K562 (cell line): ENCODE results near the gene SERF2. TPM values are rescaled to one million over a fixed set of nuclear protein-coding genes. Genes with fewer than 3 reads are reported as not detected.

Experiments used
- CC2D1A ChIP-seq: fragments of 450-650 bp; IDR thresholded peaks from 2 replicates; pipeline ENCODE4 v1.6.1; 2017; ENCODE audit warnings: mild to moderate bottlenecking
- EP300 ChIP-seq: IDR thresholded peaks from 2 replicates; pipeline ENCODE4 v1.6.1; 2012; ENCODE audit warnings: low read length, improper control_type of control experiment
- FOS ChIP-seq: IDR thresholded peaks from 3 replicates; pipeline ENCODE4 v1.6.1; 2011; ENCODE audit not compliant: insufficient read length; ENCODE audit errors: extremely low read depth
- GABPB2 ChIP-seq: fragments of 250-450 bp; sonication (Bioruptor Pico); conservative IDR thresholded peaks from 2 replicates; pipeline ENCODE4 v1.5.1; 2021; ENCODE audit warnings: mild to moderate bottlenecking
- HEY1 ChIP-seq: fragments of 250-450 bp; sonication (Bioruptor Pico); IDR thresholded peaks from 2 replicates; pipeline ENCODE4 v1.5.0; 2020; ENCODE audit warnings: mild to moderate bottlenecking, moderate library complexity, borderline replicate concordance
- HNRNPLL ChIP-seq: fragments of 200-400 bp; formaldehyde crosslinking; IDR thresholded peaks from 2 replicates; pipeline ENCODE4 v1.6.1; 2017; ENCODE audit warnings: low read length, low read depth, mild to moderate bottlenecking; ENCODE audit not compliant: poor library complexity, severe bottlenecking
- HSF4 ChIP-seq: fragments of 250-450 bp; sonication (Bioruptor Pico); IDR thresholded peaks from 2 replicates; pipeline ENCODE4 v2.1.2; 2022; ENCODE audit warnings: mild to moderate bottlenecking, moderate library complexity, borderline replicate concordance
- KAT2B ChIP-seq: IDR thresholded peaks from one replicate; pipeline ENCODE4 v1.6.1; 2012; ENCODE audit warnings: low read depth, mild to moderate bottlenecking, control low read depth, inconsistent platforms, low read length, moderate library complexity
- MAFF ChIP-seq: IDR thresholded peaks from 2 replicates; pipeline ENCODE4 v1.6.1; 2012; ENCODE audit warnings: low read length, improper control_type of control experiment
- MBD1 ChIP-seq: fragments of 250-450 bp; sonication (Bioruptor Pico); IDR thresholded peaks from 2 replicates; pipeline ENCODE4 v1.8.0; 2022; ENCODE audit warnings: inconsistent platforms
- OTX1 ChIP-seq: fragments of 450-650 bp; formaldehyde crosslinking; IDR thresholded peaks from 2 replicates; pipeline ENCODE4 v1.4.0; 2022; ENCODE audit warnings: mild to moderate bottlenecking
- POLR2B ChIP-seq: fragments of 450-650 bp; IDR thresholded peaks from 2 replicates; pipeline ENCODE4 v1.6.1; 2018; ENCODE audit warnings: low read depth; ENCODE audit not compliant: partially characterized antibody
- SMAD4 ChIP-seq: fragments of 250-450 bp; sonication (Bioruptor Pico); conservative IDR thresholded peaks from 2 replicates; pipeline ENCODE4 v1.8.0; 2021; ENCODE audit warnings: inconsistent platforms, mild to moderate bottlenecking, moderate library complexity
- SOX6 ChIP-seq: fragments of 450-650 bp; IDR thresholded peaks from 2 replicates; pipeline ENCODE4 v1.6.1; 2014; ENCODE audit warnings: mild to moderate bottlenecking
- SRSF7 ChIP-seq: fragments of 200-400 bp; formaldehyde crosslinking; optimal IDR thresholded peaks from 2 replicates; pipeline ENCODE3; 2017; ENCODE audit warnings: mild to moderate bottlenecking, low read depth, low read length
- SUPT5H ChIP-seq: fragments of 450-650 bp; IDR thresholded peaks from 2 replicates; pipeline ENCODE4 v1.6.1; 2016
- ZNF23 ChIP-seq: fragments of 250-450 bp; sonication (Bioruptor Pico); IDR thresholded peaks from 2 replicates; pipeline ENCODE4 v1.4.0; 2020; ENCODE audit warnings: mild to moderate bottlenecking
- ZNF699 ChIP-seq: fragments of 250-450 bp; sonication (Bioruptor Pico); IDR thresholded peaks from 2 replicates; pipeline ENCODE4 v1.8.0; 2021; ENCODE audit warnings: mild to moderate bottlenecking, moderate library complexity; ENCODE audit not compliant: insufficient replicate concordance
- ZNF778 ChIP-seq: fragments of 450-650 bp; formaldehyde crosslinking; IDR thresholded peaks from 2 replicates; pipeline ENCODE4 v1.4.0; 2020; ENCODE audit warnings: mild to moderate bottlenecking, moderate library complexity
- polyA plus RNA-seq, 8 experiments: library from polyadenylated mRNA; depleted of rRNA in 4 of 8; stranded (reverse) in 5 of 8; unstranded in 3 of 8; fragments of >200 nt; fragmentation: Nextera tagmentation in 2 of 8; fragmentation: Illumina TruSeq in 1 of 8; extraction: Ambion mirVana in 2 of 8; extraction: Trizol in 1 of 8; gene quantifications; 2 replicates each; pipeline versions ENCODE4 v1.2.1 to v1.2.3, GENCODE V29; 2011 to 2014; ENCODE audit warnings: inconsistent platforms in 1 of 8, missing spikeins in 1 of 8
- total RNA-seq, 7 experiments: library from RNA; depleted of rRNA in 6 of 7; stranded (reverse); fragments of >200 nt in 6 of 7; fragmentation: Illumina TruSeq in 2 of 7; extraction: Trizol in 2 of 7; gene quantifications; 2 replicates each; pipeline versions ENCODE4 v1.2.1 to v1.2.3, GENCODE V29; 2011 to 2021; ENCODE audit warnings: low replicate concordance in 1 of 7
- TF ChIP-seq, protein P1 (sequence below): sonication (generic); formaldehyde crosslinking; IDR thresholded peaks from 2 replicates; pipeline ENCODE4 v1.8.1; 2023; ENCODE audit warnings: mild to moderate bottlenecking, missing genetic modification reagents
- TF ChIP-seq, protein P2 (sequence below): fragments of 450-650 bp; formaldehyde crosslinking; IDR thresholded peaks from 2 replicates; pipeline ENCODE4 v1.4.0; 2020; ENCODE audit warnings: mild to moderate bottlenecking, moderate library complexity
- TF ChIP-seq, protein P3 (sequence below): fragments of 250-450 bp; sonication (Bioruptor Pico); IDR thresholded peaks from 2 replicates; pipeline ENCODE4 v1.5.0; 2021
- TF ChIP-seq, protein P4 (sequence below): fragments of 250-450 bp; sonication (Bioruptor Pico); IDR thresholded peaks from 2 replicates; pipeline ENCODE4 v1.5.1; 2021; ENCODE audit warnings: mild to moderate bottlenecking

SERF2 gene
- total and polyA plus RNA-seq, 9 of the 15 experiments (the other 6 are each of a cell fraction or from before 2014, with no cell fraction given): 497 to 3,360 (median 867) TPM

GRCh38 chr15:43800286-43801141 lies 8.4 kb downstream of the SERF2 start, which contains the start of gene HYPK (continued):
- no peak for TF ChIP-seq MAFF
- TF ChIP-seq GABPB2 (CRISPR knock-in tag): no peak
- TF ChIP-seq MBD1 (CRISPR knock-in tag): no peak
- no peak for TF ChIP-seq FOS
- no peak for TF ChIP-seq HSF4 (CRISPR knock-in tag)
- TF ChIP-seq CC2D1A: 0 out of 2 replicates have a peak, but pooled peaks have one; percentile 48
- no peak for TF ChIP-seq SRSF7
- TF ChIP-seq, protein P1, sequence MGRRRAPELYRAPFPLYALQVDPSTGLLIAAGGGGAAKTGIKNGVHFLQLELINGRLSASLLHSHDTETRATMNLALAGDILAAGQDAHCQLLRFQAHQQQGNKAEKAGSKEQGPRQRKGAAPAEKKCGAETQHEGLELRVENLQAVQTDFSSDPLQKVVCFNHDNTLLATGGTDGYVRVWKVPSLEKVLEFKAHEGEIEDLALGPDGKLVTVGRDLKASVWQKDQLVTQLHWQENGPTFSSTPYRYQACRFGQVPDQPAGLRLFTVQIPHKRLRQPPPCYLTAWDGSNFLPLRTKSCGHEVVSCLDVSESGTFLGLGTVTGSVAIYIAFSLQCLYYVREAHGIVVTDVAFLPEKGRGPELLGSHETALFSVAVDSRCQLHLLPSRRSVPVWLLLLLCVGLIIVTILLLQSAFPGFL (CRISPR knock-in tag): no peak
- no peak for TF ChIP-seq SMAD4
- TF ChIP-seq ZNF699 (CRISPR knock-in tag): no peak
- TF ChIP-seq SOX6: 0 out of 2 replicates have a peak, but pooled peaks have one; percentile 19
- no peak for TF ChIP-seq HEY1 (CRISPR knock-in tag)
- TF ChIP-seq SUPT5H: peak; percentile 98
- TF ChIP-seq EP300: no peak
- TF ChIP-seq, protein P2, sequence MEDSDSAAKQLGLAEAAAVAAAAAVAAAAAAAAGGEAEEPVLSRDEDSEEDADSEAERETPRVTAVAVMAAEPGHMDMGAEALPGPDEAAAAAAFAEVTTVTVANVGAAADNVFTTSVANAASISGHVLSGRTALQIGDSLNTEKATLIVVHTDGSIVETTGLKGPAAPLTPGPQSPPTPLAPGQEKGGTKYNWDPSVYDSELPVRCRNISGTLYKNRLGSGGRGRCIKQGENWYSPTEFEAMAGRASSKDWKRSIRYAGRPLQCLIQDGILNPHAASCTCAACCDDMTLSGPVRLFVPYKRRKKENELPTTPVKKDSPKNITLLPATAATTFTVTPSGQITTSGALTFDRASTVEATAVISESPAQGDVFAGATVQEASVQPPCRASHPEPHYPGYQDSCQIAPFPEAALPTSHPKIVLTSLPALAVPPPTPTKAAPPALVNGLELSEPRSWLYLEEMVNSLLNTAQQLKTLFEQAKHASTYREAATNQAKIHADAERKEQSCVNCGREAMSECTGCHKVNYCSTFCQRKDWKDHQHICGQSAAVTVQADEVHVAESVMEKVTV (CRISPR knock-in tag): no peak
- TF ChIP-seq ZNF778 (CRISPR knock-in tag): no peak
- no peak for TF ChIP-seq KAT2B
- TF ChIP-seq ZNF23 (CRISPR knock-in tag): no peak
- peak; percentile 98 for TF ChIP-seq POLR2B
- TF ChIP-seq HNRNPLL: no peak
- peak; percentile 41; the same call in 1 of the 2 replicates for TF ChIP-seq OTX1 (CRISPR knock-in tag)
- TF ChIP-seq, protein P3, sequence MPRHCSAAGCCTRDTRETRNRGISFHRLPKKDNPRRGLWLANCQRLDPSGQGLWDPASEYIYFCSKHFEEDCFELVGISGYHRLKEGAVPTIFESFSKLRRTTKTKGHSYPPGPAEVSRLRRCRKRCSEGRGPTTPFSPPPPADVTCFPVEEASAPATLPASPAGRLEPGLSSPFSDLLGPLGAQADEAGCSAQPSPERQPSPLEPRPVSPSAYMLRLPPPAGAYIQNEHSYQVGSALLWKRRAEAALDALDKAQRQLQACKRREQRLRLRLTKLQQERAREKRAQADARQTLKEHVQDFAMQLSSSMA (CRISPR knock-in tag): peak; percentile 85; the same call in 1 of the 2 replicates
- TF ChIP-seq, protein P4, sequence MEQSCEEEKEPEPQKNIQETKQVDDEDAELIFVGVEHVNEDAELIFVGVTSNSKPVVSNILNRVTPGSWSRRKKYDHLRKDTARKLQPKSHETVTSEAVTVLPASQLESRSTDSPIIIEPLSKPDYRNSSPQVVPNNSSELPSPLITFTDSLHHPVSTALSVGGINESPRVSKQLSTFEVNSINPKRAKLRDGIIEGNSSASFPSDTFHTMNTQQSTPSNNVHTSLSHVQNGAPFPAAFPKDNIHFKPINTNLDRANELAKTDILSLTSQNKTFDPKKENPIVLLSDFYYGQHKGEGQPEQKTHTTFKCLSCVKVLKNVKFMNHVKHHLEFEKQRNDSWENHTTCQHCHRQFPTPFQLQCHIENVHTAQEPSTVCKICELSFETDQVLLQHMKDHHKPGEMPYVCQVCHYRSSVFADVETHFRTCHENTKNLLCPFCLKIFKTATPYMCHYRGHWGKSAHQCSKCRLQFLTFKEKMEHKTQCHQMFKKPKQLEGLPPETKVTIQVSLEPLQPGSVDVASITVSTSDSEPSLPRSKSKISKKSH: no peak
